ENCODE results near the gene MRPL27. TPM values are rescaled to one million over a fixed set of nuclear protein-coding genes. Genes with fewer than 3 reads are reported as not detected.
"Not testable (repeated sequence)": the region's sequence is repeated elsewhere in the genome, so short reads cannot be mapped to it uniquely, and the experiment has no call there.

MRPL27 gene
- polyA plus RNA-seq, 1 donor, result 71.8 TPM

- H3K4me3 ChIP-seq (ENCODE audit: low read length), result peak overlapping the region; percentile 87
- H3K27me3 ChIP-seq (ENCODE audit: control insufficient read depth, insufficient read depth, low read length), result no peaks in the 10 kb centered on the region
- peaks cover 5% of the 10 kb centered on the region for H3K36me3 ChIP-seq (ENCODE audit: control insufficient read depth, insufficient read depth, low read length)
- H3K4me1 ChIP-seq (ENCODE audit: control insufficient read depth, insufficient read depth, low read length), result peaks cover 13% of the 10 kb centered on the region
- DNase-seq, result no peak
- no peak overlapping the region for H3K27ac ChIP-seq (ENCODE audit: low read length)
- no CpG with 5 or more reads among the region's 17 CpGs for WGBS (ENCODE audit: insufficient coverage, low lambda C conversion rate)
- no peaks in the 10 kb centered on the region for H3K9me3 ChIP-seq (ENCODE audit: control insufficient read depth, low read depth, low read length)
Observed at GRCh38 chr17:50347117-50347893, 25.7 kb downstream of the MRPL27 start.

- DNase-seq, result peak; percentile 15 to 58
- no CpG with 5 or more reads among the region's 57 CpGs for WGBS (ENCODE audit: insufficient coverage, low lambda C conversion rate)
- Histone ChIP-seq H3K4me1 (ENCODE audit: control insufficient read depth, insufficient read depth, low read length) (peaks cover 13% of the 10 kb centered on the region), H3K9me3 (ENCODE audit: control insufficient read depth, low read depth, low read length) (no peaks in the 10 kb centered on the region), H3K27ac (ENCODE audit: low read length) (no peak overlapping the region), H3K27me3 (ENCODE audit: control insufficient read depth, insufficient read depth, low read length) (no peaks in the 10 kb centered on the region), H3K4me3 (ENCODE audit: low read length) (peak overlapping the region; percentile 87), H3K36me3 (ENCODE audit: control insufficient read depth, insufficient read depth, low read length) (no peaks in the 10 kb centered on the region)
Observed at GRCh38 chr17:50346313-50347116, 26.5 kb downstream of the MRPL27 start.

GRCh38 chr17:50345432-50346312 lies 27.3 kb downstream of the MRPL27 start, which contains the start of gene XYLT2:
TSS of gene XYLT2 (plus strand) at chr17:50346126. CDS start at chr17:50346141, 15 bp downstream.
- no peaks in the 10 kb centered on the region for H3K27me3 ChIP-seq (ENCODE audit: control insufficient read depth, insufficient read depth, low read length)
- H3K4me1 ChIP-seq (ENCODE audit: control insufficient read depth, insufficient read depth, low read length), result peaks cover 13% of the 10 kb centered on the region
- H3K27ac ChIP-seq (ENCODE audit: low read length), result peak within 1 kb of the TSS; percentile 1
- no peaks in the 10 kb centered on the region for H3K36me3 ChIP-seq (ENCODE audit: control insufficient read depth, insufficient read depth, low read length)
- H3K9me3 ChIP-seq (ENCODE audit: control insufficient read depth, low read depth, low read length), result no peaks in the 10 kb centered on the region
- peak within 1 kb of the TSS; percentile 87 for H3K4me3 ChIP-seq (ENCODE audit: low read length)
- peak; percentile 80 to 90 for DNase-seq
- WGBS (ENCODE audit: insufficient coverage, low lambda C conversion rate), result no CpG with 5 or more reads among the region's 87 CpGs

GRCh38 chr17:50344731-50345365 lies 28.1 kb downstream of the MRPL27 start:
- H3K27ac ChIP-seq (ENCODE audit: low read length), result no peak overlapping the region
- H3K4me3 ChIP-seq (ENCODE audit: low read length), result no peak overlapping the region
- no peaks in the 10 kb centered on the region for H3K27me3 ChIP-seq (ENCODE audit: control insufficient read depth, insufficient read depth, low read length)
- H3K9me3 ChIP-seq (ENCODE audit: control insufficient read depth, low read depth, low read length), result no peaks in the 10 kb centered on the region
- H3K4me1 ChIP-seq (ENCODE audit: control insufficient read depth, insufficient read depth, low read length), result peaks cover 13% of the 10 kb centered on the region
- no peak for DNase-seq
- H3K36me3 ChIP-seq (ENCODE audit: control insufficient read depth, insufficient read depth, low read length), result no peaks in the 10 kb centered on the region
- 22% methylated on average over 1 of the region's 13 CpGs for WGBS (ENCODE audit: insufficient coverage, low lambda C conversion rate)

- no peaks in the 10 kb centered on the region for H3K9me3 ChIP-seq (ENCODE audit: control insufficient read depth, low read depth, low read length)
- H3K36me3 ChIP-seq (ENCODE audit: control insufficient read depth, insufficient read depth, low read length), result no peaks in the 10 kb centered on the region
- DNase-seq, result no peak
- H3K27ac ChIP-seq (ENCODE audit: low read length), result no peak overlapping the region
- no peak overlapping the region for H3K4me3 ChIP-seq (ENCODE audit: low read length)
- H3K27me3 ChIP-seq (ENCODE audit: control insufficient read depth, insufficient read depth, low read length), result no peaks in the 10 kb centered on the region
- H3K4me1 ChIP-seq (ENCODE audit: control insufficient read depth, insufficient read depth, low read length), result no peaks in the 10 kb centered on the region
Observed at GRCh38 chr17:50339381-50339780, 33.6 kb downstream of the MRPL27 start.

- Histone ChIP-seq H3K27me3 (ENCODE audit: control insufficient read depth, insufficient read depth, low read length) (no peaks in the 10 kb centered on the region), H3K36me3 (ENCODE audit: control insufficient read depth, insufficient read depth, low read length) (no peaks in the 10 kb centered on the region), H3K27ac (ENCODE audit: low read length) (no peak overlapping the region), H3K4me1 (ENCODE audit: control insufficient read depth, insufficient read depth, low read length) (no peaks in the 10 kb centered on the region), H3K4me3 (ENCODE audit: low read length) (no peak overlapping the region), H3K9me3 (ENCODE audit: control insufficient read depth, low read depth, low read length) (no peaks in the 10 kb centered on the region)
- DNase-seq, result no peak
Observed at GRCh38 chr17:50338645-50339044, 34.3 kb downstream of the MRPL27 start.

- Histone ChIP-seq H3K9me3 (ENCODE audit: control insufficient read depth, low read depth, low read length) (no peaks in the 10 kb centered on the region), H3K4me3 (ENCODE audit: low read length) (no peak overlapping the region), H3K36me3 (ENCODE audit: control insufficient read depth, insufficient read depth, low read length) (no peaks in the 10 kb centered on the region), H3K27me3 (ENCODE audit: control insufficient read depth, insufficient read depth, low read length) (no peaks in the 10 kb centered on the region), H3K4me1 (ENCODE audit: control insufficient read depth, insufficient read depth, low read length) (no peaks in the 10 kb centered on the region), H3K27ac (ENCODE audit: low read length) (no peak overlapping the region)
- WGBS (ENCODE audit: insufficient coverage, low lambda C conversion rate), result no CpG with 5 or more reads among the region's 2 CpGs
- no peak for DNase-seq
Observed at GRCh38 chr17:50337956-50338355, 35.0 kb downstream of the MRPL27 start.

GRCh38 chr17:50333291-50334057 lies 39.5 kb downstream of the MRPL27 start:
- not testable (repeated sequence) for H3K36me3 ChIP-seq (ENCODE audit: control insufficient read depth, insufficient read depth, low read length); DNase-seq; H3K4me3 ChIP-seq (ENCODE audit: low read length); H3K27me3 ChIP-seq (ENCODE audit: control insufficient read depth, insufficient read depth, low read length); H3K9me3 ChIP-seq (ENCODE audit: control insufficient read depth, low read depth, low read length); H3K27ac ChIP-seq (ENCODE audit: low read length); H3K4me1 ChIP-seq (ENCODE audit: control insufficient read depth, insufficient read depth, low read length)
- 100% methylated on average over 4 of the region's 14 CpGs for WGBS (ENCODE audit: insufficient coverage, low lambda C conversion rate)

- Histone ChIP-seq H3K27ac (ENCODE audit: low read length) (no peak overlapping the region), H3K4me3 (ENCODE audit: low read length) (no peak overlapping the region), H3K27me3 (ENCODE audit: control insufficient read depth, insufficient read depth, low read length) (peaks cover 9% of the 10 kb centered on the region), H3K9me3 (ENCODE audit: control insufficient read depth, low read depth, low read length) (no peaks in the 10 kb centered on the region), H3K36me3 (ENCODE audit: control insufficient read depth, insufficient read depth, low read length) (no peaks in the 10 kb centered on the region), H3K4me1 (ENCODE audit: control insufficient read depth, insufficient read depth, low read length) (no peaks in the 10 kb centered on the region)
- 100% methylated on average over 1 of the region's 6 CpGs for WGBS (ENCODE audit: insufficient coverage, low lambda C conversion rate)
- no peak for DNase-seq
Observed at GRCh38 chr17:50332196-50332595, 40.8 kb downstream of the MRPL27 start.

All from large intestine (tissue), 3 donors.